ENCODE data around the gene NFKBIL1. TPM values are rescaled to one million over a fixed set of nuclear protein-coding genes. Genes with fewer than 3 reads are reported as not detected.

The NFKBIL1 gene
- total and polyA plus RNA-seq, 9 of the 15 experiments (the other 6 are each of a cell fraction or from before 2014, with no cell fraction given), result 0.49 to 33.1 (median 7.6) TPM

- TF ChIP-seq FOXA3 (CRISPR knock-in tag; conservative IDR thresholded peaks at IDR 0.05 in 1 of 2, IDR thresholded peaks at IDR 0.05 in 1 of 2) (no peak), POLR2G (IDR thresholded peaks at IDR 0.05; ENCODE audit: low read depth, low read length) (no peak), E2F3 (CRISPR knock-in tag; IDR thresholded peaks at IDR 0.05) (no peak), SMARCC2 (IDR thresholded peaks at IDR 0.05; ENCODE audit: low read depth) (no peak), TSC22D4 (tag; IDR thresholded peaks at IDR 0.05) (no peak), OTX1 (CRISPR knock-in tag; IDR thresholded peaks at IDR 0.05) (no peak), TAF9B (IDR thresholded peaks at IDR 0.05; ENCODE audit: partially characterized antibody) (no peak), ZBTB17 (CRISPR knock-in tag; IDR thresholded peaks at IDR 0.05) (peak; percentile 5; the same call in 1 of the 2 replicates), ZNF263 (CRISPR knock-in tag; IDR thresholded peaks at IDR 0.05; ENCODE audit: borderline replicate concordance) (peak; percentile 34; the same call in 1 of the 2 replicates), PRMT5 (CRISPR knock-in tag; IDR thresholded peaks at IDR 0.05) (0 out of 2 replicates have a peak, but pooled peaks have one; percentile 57)
- TF ChIP-seq, protein P1, sequence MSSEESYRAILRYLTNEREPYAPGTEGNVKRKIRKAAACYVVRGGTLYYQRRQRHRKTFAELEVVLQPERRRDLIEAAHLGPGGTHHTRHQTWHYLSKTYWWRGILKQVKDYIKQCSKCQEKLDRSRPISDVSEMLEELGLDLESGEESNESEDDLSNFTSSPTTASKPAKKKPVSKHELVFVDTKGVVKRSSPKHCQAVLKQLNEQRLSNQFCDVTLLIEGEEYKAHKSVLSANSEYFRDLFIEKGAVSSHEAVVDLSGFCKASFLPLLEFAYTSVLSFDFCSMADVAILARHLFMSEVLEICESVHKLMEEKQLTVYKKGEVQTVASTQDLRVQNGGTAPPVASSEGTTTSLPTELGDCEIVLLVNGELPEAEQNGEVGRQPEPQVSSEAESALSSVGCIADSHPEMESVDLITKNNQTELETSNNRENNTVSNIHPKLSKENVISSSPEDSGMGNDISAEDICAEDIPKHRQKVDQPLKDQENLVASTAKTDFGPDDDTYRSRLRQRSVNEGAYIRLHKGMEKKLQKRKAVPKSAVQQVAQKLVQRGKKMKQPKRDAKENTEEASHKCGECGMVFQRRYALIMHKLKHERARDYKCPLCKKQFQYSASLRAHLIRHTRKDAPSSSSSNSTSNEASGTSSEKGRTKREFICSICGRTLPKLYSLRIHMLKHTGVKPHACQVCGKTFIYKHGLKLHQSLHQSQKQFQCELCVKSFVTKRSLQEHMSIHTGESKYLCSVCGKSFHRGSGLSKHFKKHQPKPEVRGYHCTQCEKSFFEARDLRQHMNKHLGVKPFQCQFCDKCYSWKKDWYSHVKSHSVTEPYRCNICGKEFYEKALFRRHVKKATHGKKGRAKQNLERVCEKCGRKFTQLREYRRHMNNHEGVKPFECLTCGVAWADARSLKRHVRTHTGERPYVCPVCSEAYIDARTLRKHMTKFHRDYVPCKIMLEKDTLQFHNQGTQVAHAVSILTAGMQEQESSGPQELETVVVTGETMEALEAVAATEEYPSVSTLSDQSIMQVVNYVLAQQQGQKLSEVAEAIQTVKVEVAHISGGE (CRISPR knock-in tag; IDR thresholded peaks at IDR 0.05), result no peak
- in situ Hi-C loops (cut with MboI) (no loop called here), intact Hi-C loops (cut with micrococcal nuclease) (loop anchor here (2.0 to 10.0 kb wide), 2 partner anchors 35 to 387 kb away; partner anchors contain the start of genes ATP6V1G2 and NFKBIL1)
- Histone ChIP-seq H3K9ac (ENCODE audit: insufficient read depth in 1 of 2, low read depth in 2 of 2, low read length in 2 of 2) (peak overlapping the region; percentile 75 to 97), H3K27me3 (ENCODE audit: control insufficient read depth in 2 of 2, insufficient read depth in 2 of 2, low read length in 2 of 2) (no peaks in the 10 kb centered on the region), H3K4me2 (ENCODE audit: insufficient read depth, low read length) (peak overlapping the region; percentile 91), H4K20me1 (replicated peaks; ENCODE audit: control insufficient read depth, insufficient read depth, low read length) (no peaks in the 10 kb centered on the region), H3K4me1 (replicated peaks in 1 of 2; ENCODE audit: control insufficient read depth in 2 of 2, insufficient read depth in 2 of 2, low read length in 2 of 2) (peaks cover 10 to 31% of the 10 kb centered on the region in 2 experiments), H2AFZ (ENCODE audit: low read depth, low read length) (peak overlapping the region; percentile 97), H3K36me3 (ENCODE audit: control insufficient read depth, insufficient read depth, low read length) (no peaks in the 10 kb centered on the region), H3K9me3 (replicated peaks; ENCODE audit: control insufficient read depth, insufficient read depth, low read depth, low read length) (no peaks in the 10 kb centered on the region), H3K27ac (ENCODE audit: extremely low read depth, low read depth, low read length) (peak overlapping the region; percentile 45; the same call in 1 of the 3 replicates), H3K79me2 (ENCODE audit: control insufficient read depth, insufficient read depth, low read length) (no peaks in the 10 kb centered on the region), H3K9me1 (ENCODE audit: control insufficient read depth, insufficient read depth, low read length) (no peaks in the 10 kb centered on the region), H3K4me3 (peak overlapping the region; percentile 62)
- POLR2A ChIA-PET, result interaction anchor here (0.6 to 3.3 kb wide), 11 partner anchors 12 to 257 kb away, joined by 3 to 20 read pairs (median 4); partner anchors contain the start of gene DDX39B
- BruUV-seq (replicated peaks), result TSS peak; percentile 79
- ATAC-seq (peak; percentile 10), FAIRE-seq (no peak), DNase-seq (ENCODE audit: extremely low read depth in 1 of 4, low spot score in 3 of 4) (no peak)
- WGBS (ENCODE audit: insufficient coverage, low coverage, missing lambda C conversion rate), result 39% methylated on average over 21 of the region's 21 CpGs
- CTCF ChIA-PET (ENCODE audit: low intra/inter-chr PET ratio), result interaction anchor here (0.7 to 1.0 kb wide), 3 partner anchors 16 to 22 kb away, joined by 3 to 7 read pairs (median 4); no protein-coding TSS in a partner anchor
Measured at GRCh38 chr6:31581434-31582229, 34.2 kb downstream of the NFKBIL1 start.
